HG03432 (cell line): ENCODE data around the gene TMUB1.
A peak's percentile ranks its signal among the peaks of the same experiment; 100 is the strongest.

Experiments
- ATAC-seq: cut with Tn5 transposase; IDR thresholded peaks from one replicate; pipeline ENCODE4 v1.9.1; 2021; ENCODE audit warnings: mild to moderate bottlenecking, moderate library complexity; ENCODE audit not compliant: unreplicated experiment

TMUB1 gene

DNA sequence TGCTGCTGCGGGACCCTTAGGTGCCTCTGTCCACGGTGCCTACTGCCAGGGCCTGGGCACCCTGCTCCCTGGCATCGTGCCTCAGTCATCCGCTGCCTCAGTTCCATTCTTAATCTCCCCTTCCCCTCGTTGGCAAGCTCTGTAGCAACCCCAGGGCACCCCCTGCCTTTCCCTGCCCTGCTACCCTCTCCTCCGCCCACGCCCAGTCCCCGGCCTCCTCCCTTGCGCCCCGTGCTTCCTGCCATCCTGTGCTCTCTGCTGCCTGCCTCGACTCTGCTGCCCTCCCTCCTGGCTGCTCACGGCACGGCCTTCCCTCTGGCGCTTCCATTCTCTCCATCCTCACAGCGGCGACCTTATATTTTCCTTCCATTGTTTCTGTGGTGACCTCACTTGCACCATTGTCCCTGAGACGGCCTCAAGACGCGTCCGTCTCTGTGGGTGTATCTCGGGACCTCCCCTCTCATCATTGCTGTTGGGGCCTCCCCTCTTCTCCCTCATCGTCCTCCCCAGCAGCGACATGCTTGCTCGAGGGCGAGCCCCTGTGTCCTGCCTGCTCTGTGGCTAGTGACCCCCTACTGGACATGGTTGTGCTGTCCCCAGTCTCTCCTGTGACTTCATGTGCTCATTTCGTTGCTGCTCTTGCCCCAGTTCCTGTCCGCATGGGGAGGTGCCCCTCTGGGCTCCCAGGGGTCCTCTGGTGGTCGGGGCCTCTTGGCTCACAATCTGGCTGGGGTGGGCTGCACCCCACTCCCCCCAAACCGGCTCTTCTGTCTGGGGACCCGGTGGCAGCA, 38.3 kb upstream of the TMUB1 start:
- no peak for ATAC-seq

DNA sequence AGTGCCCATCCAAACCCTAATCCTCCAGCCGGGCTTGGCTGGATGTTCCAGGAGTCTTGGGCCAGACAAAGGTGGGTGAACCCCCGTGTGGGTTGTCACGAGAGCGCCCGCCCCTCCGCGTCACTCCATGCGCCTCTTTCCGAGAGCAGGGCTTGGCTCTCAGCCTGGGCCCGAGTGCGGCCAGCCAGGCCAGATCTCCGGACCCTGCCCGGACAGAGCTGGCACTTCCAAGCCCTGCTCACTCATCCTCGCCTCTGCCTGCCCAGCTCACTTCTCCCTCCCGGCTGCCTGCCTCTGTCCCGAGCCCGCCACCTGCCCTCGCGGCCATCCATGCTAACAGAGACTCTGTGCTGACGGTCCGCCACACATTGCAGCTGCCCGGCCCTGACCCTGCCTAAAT, 37.6 kb upstream of the TMUB1 start:
- ATAC-seq, result no peak

GRCh38 chr7:151119902-151120301, 36.6 kb upstream of the TMUB1 start:
- no peak for ATAC-seq

- no peak for ATAC-seq
Observed at GRCh38 chr7:151119055-151119415, 35.7 kb upstream of the TMUB1 start.

GRCh38 chr7:151118108-151119054, 35.1 kb upstream of the TMUB1 start:
- ATAC-seq, result no peak

GRCh38 chr7:151117565-151117964, 34.3 kb upstream of the TMUB1 start:
- no peak for ATAC-seq

DNA sequence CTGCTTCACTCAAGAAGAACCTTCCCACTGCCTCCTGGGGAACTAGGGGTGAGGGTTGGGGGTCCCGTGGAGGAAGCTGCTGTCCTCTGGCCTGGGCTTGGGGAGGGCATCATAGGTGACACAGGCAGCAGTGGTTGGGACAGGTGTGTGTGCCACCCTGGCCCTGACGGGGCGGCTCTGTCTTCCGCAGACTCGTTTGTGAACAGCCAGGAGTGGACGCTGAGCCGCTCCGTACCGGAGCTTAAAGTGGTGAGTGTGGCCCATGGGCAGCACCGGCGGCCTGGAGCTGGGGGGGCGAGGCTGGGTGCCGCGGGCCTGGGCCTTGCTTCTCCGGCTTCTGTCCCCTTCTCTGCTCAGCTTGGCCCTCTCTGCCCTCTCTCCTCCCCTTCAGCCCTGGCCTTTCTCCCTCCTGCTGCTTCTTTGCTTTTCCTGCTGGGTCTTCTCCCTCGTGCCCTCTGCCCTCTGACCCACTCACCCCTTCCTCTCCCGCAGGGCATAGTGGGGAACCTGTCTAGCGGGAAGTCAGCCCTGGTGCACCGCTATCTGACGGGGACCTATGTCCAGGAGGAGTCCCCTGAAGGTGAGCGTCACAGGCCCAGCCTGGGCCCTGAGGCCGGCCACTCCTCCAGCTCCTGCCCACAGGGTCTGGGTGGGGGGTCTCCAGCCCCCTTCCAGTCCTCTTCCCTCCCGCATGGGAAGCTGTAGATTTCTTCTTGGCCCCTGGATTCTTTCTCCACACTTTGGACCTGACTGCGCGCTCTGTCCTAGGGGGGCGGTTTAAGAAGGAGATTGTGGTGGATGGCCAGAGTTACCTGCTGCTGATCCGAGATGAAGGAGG, 33.5 kb upstream of the TMUB1 start:
- ATAC-seq, result no peak

GRCh38 chr7:151115836-151116418, 32.6 kb upstream of the TMUB1 start:
- ATAC-seq, result no peak

- ATAC-seq, result no peak
Observed at GRCh38 chr7:151115121-151115835, 32.0 kb upstream of the TMUB1 start.

DNA sequence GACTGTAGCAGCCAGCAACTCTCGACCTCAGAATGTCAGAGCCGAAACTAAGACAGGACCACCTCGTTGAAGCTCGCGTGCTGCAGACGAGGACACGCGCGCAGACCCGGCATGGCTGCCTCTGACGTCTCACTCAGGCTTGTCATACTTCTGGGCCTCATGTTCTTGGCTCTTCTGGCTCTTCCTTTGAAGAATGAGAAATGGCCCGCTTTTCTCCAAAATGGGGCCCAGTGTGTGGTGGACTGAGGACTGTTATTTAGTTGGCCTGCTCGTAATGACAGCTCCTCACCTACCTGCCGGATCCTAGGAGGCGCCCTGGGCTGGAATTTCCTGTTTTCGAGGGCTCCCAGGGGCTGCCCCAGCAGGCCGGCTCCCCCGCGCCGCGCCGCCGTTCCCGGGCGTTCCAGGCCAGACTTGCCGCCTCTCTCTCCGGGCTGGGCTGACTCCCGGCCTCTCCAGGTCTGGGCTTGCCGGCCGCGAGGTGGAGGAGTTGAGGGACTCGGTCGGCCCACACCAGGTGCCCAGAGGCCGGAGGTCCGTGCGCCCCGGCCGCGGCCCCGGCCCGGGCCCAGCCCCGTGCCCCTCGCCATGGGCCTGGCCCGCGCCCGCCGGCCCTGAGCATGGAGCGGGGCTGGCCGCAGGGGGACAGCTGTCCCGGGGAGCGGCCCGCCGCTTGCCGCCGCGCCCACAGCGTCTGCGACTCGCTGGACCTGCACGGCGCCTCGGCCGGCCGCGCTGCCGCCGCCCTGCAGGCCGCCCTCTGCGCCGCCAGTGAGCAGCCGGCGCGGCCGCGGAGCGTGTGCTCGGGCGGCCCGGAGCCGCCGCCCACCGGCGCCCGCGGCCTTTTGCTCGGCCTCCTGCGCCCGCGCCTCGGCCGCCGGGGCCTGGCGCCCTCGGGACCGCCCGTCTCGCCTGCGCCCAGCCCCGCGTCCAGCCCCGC, 31.1 kb upstream of the TMUB1 start:
- ATAC-seq, result no peak

DNA sequence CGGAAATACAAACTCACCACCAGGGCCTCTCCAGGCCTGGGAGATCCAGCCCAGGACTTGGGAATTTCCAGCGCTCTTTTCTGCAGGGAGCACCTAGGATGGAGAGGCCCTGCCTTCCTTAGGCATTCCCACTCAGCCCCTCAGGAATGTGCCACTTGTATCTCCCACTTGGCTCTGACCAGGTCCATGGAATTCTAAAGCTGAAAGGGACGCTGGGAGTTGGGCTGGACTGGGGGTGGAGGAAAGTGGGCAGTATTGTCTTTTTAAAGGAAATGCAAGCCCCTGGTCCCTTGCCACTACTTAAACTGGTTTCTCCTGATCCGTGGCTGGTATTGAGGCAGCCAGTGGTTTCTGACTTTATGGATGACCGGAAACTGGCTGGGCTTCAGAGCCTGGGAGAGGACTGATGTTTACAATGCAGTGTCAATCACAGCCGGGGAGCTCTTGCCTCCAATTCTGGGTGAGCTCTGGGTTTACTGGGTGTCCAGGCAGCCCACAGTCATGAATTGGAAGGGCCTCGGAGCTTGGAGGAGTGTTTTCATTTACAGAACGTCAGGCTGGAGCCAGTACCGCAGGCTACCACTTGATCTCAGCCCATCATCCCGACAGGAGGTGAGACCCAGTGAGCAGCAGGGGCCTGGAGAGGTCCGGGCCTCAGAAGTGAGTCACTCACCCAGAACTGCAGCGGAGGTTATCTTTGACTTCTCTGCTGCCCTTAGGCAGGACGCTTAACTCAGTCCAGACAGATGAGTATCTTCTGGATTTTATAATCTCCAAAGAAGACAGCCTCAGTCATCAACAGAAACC, 30.3 kb upstream of the TMUB1 start:
- ATAC-seq, result no peak

GRCh38 chr7:151110941-151111645, 27.8 kb upstream of the TMUB1 start:
- ATAC-seq, result peak; percentile 86

DNA sequence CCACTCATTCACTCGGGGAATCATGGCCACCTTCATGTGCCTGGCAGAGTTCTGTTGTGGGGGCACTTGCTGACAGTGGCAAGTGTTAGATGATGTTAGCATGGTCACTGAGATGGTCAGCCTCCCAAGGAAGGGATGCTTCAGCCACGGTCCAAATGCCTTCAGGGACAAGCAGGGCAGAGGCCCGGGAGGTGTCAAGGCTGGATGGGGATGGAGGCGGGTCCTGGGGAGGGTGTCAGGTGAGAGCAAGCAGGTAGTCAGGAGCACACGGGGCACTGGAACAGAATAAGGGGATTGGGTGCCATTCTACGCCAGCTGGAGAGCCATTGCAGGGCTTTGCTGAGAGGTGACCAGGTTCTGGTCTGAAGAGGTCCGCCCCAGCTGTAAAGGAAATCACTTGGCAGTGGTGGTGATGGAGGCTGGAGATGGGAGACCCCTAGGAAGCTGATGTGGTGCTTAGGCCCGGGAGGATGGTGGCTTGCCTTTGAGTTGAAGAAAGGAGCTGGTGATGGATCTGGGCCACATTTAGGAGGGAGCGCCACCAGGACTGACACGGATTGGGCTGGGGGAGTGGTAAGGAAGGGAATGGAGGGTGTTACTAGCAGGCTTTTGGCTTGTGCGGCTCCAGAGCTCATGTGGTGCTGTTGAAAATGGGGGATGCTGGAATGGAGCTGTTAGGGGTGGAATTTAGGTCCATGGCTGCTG, 27.1 kb upstream of the TMUB1 start:
- ATAC-seq, result no peak

- ATAC-seq, result no peak
Observed at GRCh38 chr7:151109094-151110048, 26.1 kb upstream of the TMUB1 start.

- no peak for ATAC-seq
Observed at GRCh38 chr7:151107882-151108281, 24.6 kb upstream of the TMUB1 start.
